Body of pancreas (tissue), 4 donors: Measurements from ENCODE around the gene KRT78. TPM values are rescaled to one million over a fixed set of nuclear protein-coding genes. Genes with fewer than 3 reads are reported as not detected.

Experiments
- ATAC-seq: fragments of 150-250 bp; one replicate; pipeline ENCODE4 v1.9.1; 2016
- DNase-seq, 4 donors: peaks; one replicate each; pipeline ENCODE4 v3.0.0-alpha.2; 2019
- H3K27ac ChIP-seq, 4 donors: fragments of 200-600 bp; sonication (generic); 1 replicate in 3 of 4; 2 replicates in 1 of 4; pipeline versions ENCODE4 v1.5.1 to v1.6.1; 2016 to 2019; ENCODE audit warnings: mild to moderate bottlenecking in 1 of 4, mixed read lengths in 1 of 4, moderate library complexity in 1 of 4
- H3K27me3 ChIP-seq, 2 donors: fragments of 200-600 bp; sonication (generic); one replicate each; pipeline ENCODE4 v1.6.0; 2016; ENCODE audit warnings: mild to moderate bottlenecking in 1 of 2
- H3K36me3 ChIP-seq, 2 donors: fragments of 200-600 bp; sonication (generic); replicated peaks in 1 of 2; 2 replicates each; pipeline ENCODE4 v1.5.1; 2016; ENCODE audit warnings: low read depth in 2 of 2; ENCODE audit not compliant: insufficient read depth in 1 of 2
- H3K4me1 ChIP-seq: fragments of 200-600 bp; sonication (generic); one replicate; pipeline ENCODE4 v1.6.0; 2016
- H3K4me3 ChIP-seq, 2 donors: fragments of 200-600 bp; sonication (generic); 1 replicate in 1 of 2; 2 replicates in 1 of 2; pipeline ENCODE4 v1.5.1; 2016 to 2019
- H3K9me3 ChIP-seq, 3 donors: fragments of 200-600 bp; sonication (generic); 1 replicate in 2 of 3; 2 replicates in 1 of 3; pipeline ENCODE4 v1.5.1; 2016
- POLR2A ChIP-seq, 3 donors: fragments of 450-650 bp; IDR thresholded peaks; one replicate each; pipeline ENCODE4 v1.6.1; 2016; ENCODE audit warnings: antibody characterized with exemption in 3 of 3, mild to moderate bottlenecking in 2 of 3
- WGBS, 2 donors: methylation state at CpG; one replicate each; pipeline ENCODE4 v1.1.5; 2017; 5-methylcytosine and 5-hydroxymethylcytosine counted together
- intact Hi-C: fragments of 100-400 bp; cut with DNase I; formaldehyde crosslinking; loops from one replicate; pipeline ENCODE4 v1.15.1; 2023
- total RNA-seq, 2 donors: library from RNA; depleted of rRNA; stranded (reverse); fragments of >200 nt; gene quantifications; one replicate each; pipeline ENCODE4 v1.1.0, GENCODE V29; 2016
- TF ChIP-seq, protein P1 (sequence below), 7 experiments: fragments of 450-650 bp in 4 of 7; fragments of 200-600 bp in 3 of 7; sonication (generic) in 3 of 7; IDR thresholded peaks; one replicate each; pipeline ENCODE4 v1.5.1; 2016 to 2019; ENCODE audit warnings: antibody characterized with exemption in 7 of 7

KRT78 gene
- total RNA-seq, 2 donors from 2014 or later: not detected

- Histone ChIP-seq H3K4me3 (no peak overlapping the region), H3K27ac (no peak overlapping the region), H3K4me1 (peaks cover 9% of the 10 kb centered on the region), H3K9me3 (no peaks in the 10 kb centered on the region), H3K27me3 (no peaks in the 10 kb centered on the region), H3K36me3 (no peaks in the 10 kb centered on the region)
- intact Hi-C loops: no loop called here
- TF ChIP-seq, protein P1, sequence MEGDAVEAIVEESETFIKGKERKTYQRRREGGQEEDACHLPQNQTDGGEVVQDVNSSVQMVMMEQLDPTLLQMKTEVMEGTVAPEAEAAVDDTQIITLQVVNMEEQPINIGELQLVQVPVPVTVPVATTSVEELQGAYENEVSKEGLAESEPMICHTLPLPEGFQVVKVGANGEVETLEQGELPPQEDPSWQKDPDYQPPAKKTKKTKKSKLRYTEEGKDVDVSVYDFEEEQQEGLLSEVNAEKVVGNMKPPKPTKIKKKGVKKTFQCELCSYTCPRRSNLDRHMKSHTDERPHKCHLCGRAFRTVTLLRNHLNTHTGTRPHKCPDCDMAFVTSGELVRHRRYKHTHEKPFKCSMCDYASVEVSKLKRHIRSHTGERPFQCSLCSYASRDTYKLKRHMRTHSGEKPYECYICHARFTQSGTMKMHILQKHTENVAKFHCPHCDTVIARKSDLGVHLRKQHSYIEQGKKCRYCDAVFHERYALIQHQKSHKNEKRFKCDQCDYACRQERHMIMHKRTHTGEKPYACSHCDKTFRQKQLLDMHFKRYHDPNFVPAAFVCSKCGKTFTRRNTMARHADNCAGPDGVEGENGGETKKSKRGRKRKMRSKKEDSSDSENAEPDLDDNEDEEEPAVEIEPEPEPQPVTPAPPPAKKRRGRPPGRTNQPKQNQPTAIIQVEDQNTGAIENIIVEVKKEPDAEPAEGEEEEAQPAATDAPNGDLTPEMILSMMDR (IDR thresholded peaks at IDR 0.05): no peak
- TF ChIP-seq POLR2A (IDR thresholded peaks at IDR 0.05): no peak
- DNase-seq (no peak), ATAC-seq (no peak)
- 66 to 79% methylated on average over 6 to 8 of the region's 8 CpGs for WGBS, 2 donors
Measured at GRCh38 chr12:52817003-52817698, 31.6 kb downstream of the KRT78 start.

DNA sequence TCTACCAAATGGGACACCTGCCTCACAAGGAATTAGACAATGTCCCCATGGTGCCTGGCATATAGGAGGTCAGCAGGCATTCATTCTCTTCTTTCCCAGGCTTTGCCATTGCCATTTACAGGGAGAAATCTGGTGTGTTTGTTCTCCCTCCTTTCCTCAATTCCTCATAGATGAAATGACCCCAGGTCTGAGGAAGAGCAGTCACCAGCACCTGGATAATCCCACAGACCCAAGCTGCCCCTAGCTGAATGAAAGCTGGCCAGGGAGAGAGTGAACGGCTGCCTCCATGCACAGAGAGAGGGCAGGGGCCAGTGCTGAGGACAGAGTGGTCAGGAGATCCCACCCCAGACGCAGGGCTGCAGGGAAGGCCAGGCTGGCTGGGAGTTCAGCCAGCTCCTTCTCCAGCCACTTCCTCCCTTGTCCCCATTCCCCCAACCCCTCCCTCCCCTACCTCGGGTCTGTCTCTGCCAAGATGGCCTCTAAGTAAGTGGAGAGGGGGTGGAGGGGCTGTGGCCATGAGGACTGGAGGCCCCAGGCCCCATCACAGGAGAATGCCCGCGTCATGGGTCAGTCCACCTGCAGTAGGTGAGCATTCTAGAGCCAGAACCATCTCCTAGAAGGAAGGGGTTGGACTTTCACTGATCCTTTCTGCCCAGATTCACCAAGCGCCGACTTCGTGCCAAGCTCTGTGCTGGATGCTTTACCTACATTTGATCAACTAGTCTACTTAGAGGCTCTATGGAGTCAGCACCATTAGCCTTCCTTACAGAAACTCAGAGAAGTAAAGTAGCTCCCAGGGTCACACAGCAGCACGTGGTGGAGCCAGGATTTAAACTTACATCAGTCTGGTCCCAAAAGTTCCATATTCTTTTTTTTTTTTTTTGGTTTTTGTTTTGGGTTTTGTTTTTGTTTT, 32.9 kb downstream of the KRT78 start:
- Histone ChIP-seq H3K9me3 (no peaks in the 10 kb centered on the region), H3K4me3 (no peak overlapping the region), H3K4me1 (peaks cover 9% of the 10 kb centered on the region), H3K27ac (no peak overlapping the region), H3K27me3 (no peaks in the 10 kb centered on the region), H3K36me3 (no peaks in the 10 kb centered on the region)
- TF ChIP-seq, protein P1 (IDR thresholded peaks at IDR 0.05): no peak
- no peak for TF ChIP-seq POLR2A (IDR thresholded peaks at IDR 0.05)
- WGBS, 2 donors: 72 to 78% methylated on average over 9 of the region's 9 CpGs
- intact Hi-C loops: no loop called here
- ATAC-seq: no peak
- no peak for DNase-seq

DNA sequence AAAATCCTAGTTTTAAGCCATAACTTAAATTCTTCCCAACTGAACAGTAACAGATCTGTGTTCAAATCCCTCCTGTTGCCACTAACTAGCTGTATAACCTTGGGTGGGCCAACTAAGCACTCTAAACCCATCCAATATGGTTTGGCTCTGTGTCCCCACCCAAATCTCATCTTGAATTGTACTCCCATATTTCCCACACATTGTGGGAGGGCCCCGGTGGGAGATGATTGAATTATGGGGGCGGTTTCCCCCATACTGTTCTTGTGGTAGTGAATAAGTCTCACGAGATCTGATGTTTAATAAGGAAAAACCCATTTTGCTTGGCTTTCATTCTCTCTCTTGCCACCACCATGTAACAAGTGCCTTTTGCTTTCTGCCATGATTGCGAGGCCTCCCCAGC, 33.6 kb downstream of the KRT78 start:
- peaks cover 9% of the 10 kb centered on the region for H3K4me1 ChIP-seq
- no peaks in the 10 kb centered on the region for H3K9me3 ChIP-seq
- no peaks in the 10 kb centered on the region for H3K36me3 ChIP-seq
- no peak overlapping the region for H3K27ac ChIP-seq
- TF ChIP-seq POLR2A (IDR thresholded peaks at IDR 0.05): no peak
- TF ChIP-seq, protein P1 (IDR thresholded peaks at IDR 0.05): no peak
- 94% methylated on average over 4 of the region's 4 CpGs for WGBS, 2 donors
- H3K27me3 ChIP-seq: no peaks in the 10 kb centered on the region
- intact Hi-C loops: no loop called here
- no peak for DNase-seq
- no peak for ATAC-seq
- H3K4me3 ChIP-seq: no peak overlapping the region

- H3K27me3 ChIP-seq: no peaks in the 10 kb centered on the region
- no peak overlapping the region for H3K27ac ChIP-seq
- 65 to 82% methylated on average over 4 of the region's 4 CpGs for WGBS, 2 donors
- H3K4me1 ChIP-seq: peaks cover 9% of the 10 kb centered on the region
- intact Hi-C loops: no loop called here
- ATAC-seq: no peak
- H3K4me3 ChIP-seq: no peak overlapping the region
- no peak for TF ChIP-seq POLR2A (IDR thresholded peaks at IDR 0.05)
- TF ChIP-seq, protein P1 (IDR thresholded peaks at IDR 0.05): no peak
- H3K9me3 ChIP-seq: no peaks in the 10 kb centered on the region
- no peaks in the 10 kb centered on the region for H3K36me3 ChIP-seq
- DNase-seq: no peak
Measured at GRCh38 chr12:52814710-52815155, 34.1 kb downstream of the KRT78 start.
